RCC 7860 (cell line): ENCODE data around the gene NDUFAF7.
"Not testable (repeated sequence)": the region's sequence is repeated elsewhere in the genome, so short reads cannot be mapped to it uniquely, and the experiment has no call there.

ENCODE experiments used
- DNase-seq: peaks from one replicate; pipeline ENCODE4 v3.0.0-alpha.2; 2015; ENCODE audit warnings: low spot score
- FAIRE-seq: peaks from 2 replicates; lab custom pipeline; 2012; peaks lifted over from hg19 to GRCh38; lab: Jason Lieb, UNC

The NDUFAF7 gene

GRCh38 chr2:37276291-37276690 lies 44.8 kb downstream of the NDUFAF7 start:
- DNase-seq (no peak), FAIRE-seq (no peak)

GRCh38 chr2:37281916-37282315 lies 50.5 kb downstream of the NDUFAF7 start:
- FAIRE-seq, result no peak
- DNase-seq, result no peak

- DNase-seq, result no peak
- no peak for FAIRE-seq
Observed at GRCh38 chr2:37282746-37283145, 51.3 kb downstream of the NDUFAF7 start.

GRCh38 chr2:37283207-37283606 lies 51.7 kb downstream of the NDUFAF7 start:
- DNase-seq, result peak; percentile 43
- FAIRE-seq, result no peak

GRCh38 chr2:37284381-37284780 lies 52.9 kb downstream of the NDUFAF7 start:
- FAIRE-seq, result no peak
- no peak for DNase-seq

- DNase-seq, result no peak
Observed at GRCh38 chr2:37287966-37288365, 56.5 kb downstream of the NDUFAF7 start.

GRCh38 chr2:37291680-37292079 lies 60.2 kb downstream of the NDUFAF7 start:
- FAIRE-seq, result no peak
- DNase-seq, result no peak

More at GRCh38 chr2:37287966-37288365, 56.5 kb downstream of the NDUFAF7 start:
- no peak for FAIRE-seq

- DNase-seq, FAIRE-seq: not testable (repeated sequence)
Observed at GRCh38 chr2:37294858-37295257, 63.4 kb downstream of the NDUFAF7 start.

- FAIRE-seq (no peak), DNase-seq (no peak)
Observed at GRCh38 chr2:37295469-37296073, 64.1 kb downstream of the NDUFAF7 start.

GRCh38 chr2:37297632-37298031 lies 66.2 kb downstream of the NDUFAF7 start:
- FAIRE-seq (no peak), DNase-seq (no peak)
